Bronchial epithelial cell (primary cell): ENCODE measurements around the gene LRP1B. TPM values are rescaled to one million over a fixed set of nuclear protein-coding genes. Genes with fewer than 3 reads are reported as not detected.
"Not testable (repeated sequence)": the region's sequence is repeated elsewhere in the genome, so short reads cannot be mapped to it uniquely, and the experiment has no call there.

Source experiments
- DNase-seq: peaks from one replicate; pipeline ENCODE4 v3.0.0-alpha.2; 2010; ENCODE audit warnings: low read depth
- FAIRE-seq: peaks from 2 replicates; lab custom pipeline; 2011; peaks lifted over from hg19 to GRCh38; lab: Jason Lieb, UNC
- H3K27me3 ChIP-seq: 2 replicates; pipeline ENCODE4 v1.5.1; 2011; ENCODE audit warnings: low read length; ENCODE audit not compliant: control insufficient read depth, insufficient read depth
- H3K36me3 ChIP-seq: 2 replicates; pipeline ENCODE4 v1.5.1; 2011; ENCODE audit warnings: low read length; ENCODE audit not compliant: control insufficient read depth, insufficient read depth
- H3K4me3 ChIP-seq: 2 replicates; pipeline ENCODE4 v1.5.1; 2011; ENCODE audit warnings: mild to moderate bottlenecking, low read depth, low read length, control low read depth
- total RNA-seq: library from RNA; depleted of rRNA; stranded (reverse); fragments of >200 nt; gene quantifications from 2 replicates; pipeline ENCODE4 v1.2.1, GENCODE V29; 2014
- TF ChIP-seq, protein P1 (sequence below): IDR thresholded peaks from 2 replicates; pipeline ENCODE4 v1.5.1; 2011; ENCODE audit warnings: mild to moderate bottlenecking, moderate library complexity, low read length, control low read depth, inconsistent platforms; ENCODE audit not compliant: insufficient read depth, severe bottlenecking

LRP1B gene
- total RNA-seq, 1 donor from 2014 or later = under 0.01 TPM

DNA sequence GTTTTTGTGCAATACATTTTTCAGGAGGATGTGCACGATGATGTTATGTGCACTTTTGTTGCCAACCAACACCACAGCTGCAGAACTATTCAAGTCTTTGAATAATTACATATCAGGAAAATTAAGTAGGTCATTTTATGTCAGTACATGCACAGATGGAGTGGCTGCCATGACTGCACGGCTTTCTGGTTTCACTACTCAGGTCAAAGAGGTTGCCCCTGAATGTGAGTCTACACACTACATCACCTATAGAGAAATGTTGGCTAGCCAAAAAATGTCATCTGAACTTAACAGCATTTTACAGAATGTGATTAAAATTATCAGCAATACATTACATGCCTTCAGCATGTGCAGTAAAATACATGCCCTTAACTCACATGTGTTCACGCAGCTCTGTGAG lies 1713.3 kb downstream of the LRP1B start:
- H3K27me3 ChIP-seq = no peaks in the 10 kb centered on the region
- H3K36me3 ChIP-seq = no peaks in the 10 kb centered on the region
- TF ChIP-seq, protein P1, sequence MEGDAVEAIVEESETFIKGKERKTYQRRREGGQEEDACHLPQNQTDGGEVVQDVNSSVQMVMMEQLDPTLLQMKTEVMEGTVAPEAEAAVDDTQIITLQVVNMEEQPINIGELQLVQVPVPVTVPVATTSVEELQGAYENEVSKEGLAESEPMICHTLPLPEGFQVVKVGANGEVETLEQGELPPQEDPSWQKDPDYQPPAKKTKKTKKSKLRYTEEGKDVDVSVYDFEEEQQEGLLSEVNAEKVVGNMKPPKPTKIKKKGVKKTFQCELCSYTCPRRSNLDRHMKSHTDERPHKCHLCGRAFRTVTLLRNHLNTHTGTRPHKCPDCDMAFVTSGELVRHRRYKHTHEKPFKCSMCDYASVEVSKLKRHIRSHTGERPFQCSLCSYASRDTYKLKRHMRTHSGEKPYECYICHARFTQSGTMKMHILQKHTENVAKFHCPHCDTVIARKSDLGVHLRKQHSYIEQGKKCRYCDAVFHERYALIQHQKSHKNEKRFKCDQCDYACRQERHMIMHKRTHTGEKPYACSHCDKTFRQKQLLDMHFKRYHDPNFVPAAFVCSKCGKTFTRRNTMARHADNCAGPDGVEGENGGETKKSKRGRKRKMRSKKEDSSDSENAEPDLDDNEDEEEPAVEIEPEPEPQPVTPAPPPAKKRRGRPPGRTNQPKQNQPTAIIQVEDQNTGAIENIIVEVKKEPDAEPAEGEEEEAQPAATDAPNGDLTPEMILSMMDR = no peak
- FAIRE-seq (no peak), DNase-seq (no peak)
- no peak overlapping the region for H3K4me3 ChIP-seq

DNA sequence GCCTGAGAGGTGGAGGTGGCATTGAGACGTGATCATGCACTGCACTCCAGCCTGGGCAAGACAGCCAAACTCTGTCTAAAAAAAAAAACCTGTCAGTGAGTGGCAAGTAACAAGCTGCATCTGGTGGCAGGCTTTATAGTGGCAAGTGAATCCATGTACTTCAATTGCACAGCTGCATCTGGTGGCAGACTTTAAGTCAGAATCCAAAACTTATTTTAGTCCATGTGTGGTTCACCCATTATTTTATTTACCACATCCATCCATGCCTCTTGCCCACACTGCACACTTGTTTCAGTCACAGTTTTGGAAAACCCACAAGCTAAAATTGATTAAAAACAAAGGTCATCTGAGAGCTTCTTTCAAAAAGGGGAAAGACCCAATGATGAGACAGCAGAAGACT lies 1714.2 kb downstream of the LRP1B start:
- Histone ChIP-seq H3K4me3 (no peak overlapping the region), H3K36me3 (no peaks in the 10 kb centered on the region), H3K27me3 (no peaks in the 10 kb centered on the region)
- TF ChIP-seq, protein P1 = no peak
- DNase-seq (no peak), FAIRE-seq (no peak)

DNA sequence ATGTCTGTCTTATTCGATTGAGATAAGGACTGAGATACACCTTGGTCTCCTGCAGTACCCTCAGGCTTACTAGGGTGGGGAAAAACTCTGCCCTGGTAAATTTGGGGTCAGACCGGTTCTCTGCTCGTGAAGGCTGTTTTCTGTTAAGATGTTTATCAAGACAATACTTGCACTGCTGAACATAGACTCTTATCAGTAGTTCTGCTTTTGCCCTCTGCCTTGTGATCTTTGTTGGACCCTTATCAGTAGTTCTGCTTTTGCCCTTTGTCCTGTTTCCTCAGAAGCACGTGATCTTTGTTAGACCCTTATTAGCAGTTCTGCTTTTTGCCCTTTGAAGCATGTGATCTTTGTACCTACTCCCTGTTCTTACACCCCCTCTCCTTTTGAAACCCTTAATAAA lies 1715.8 kb downstream of the LRP1B start:
- not testable (repeated sequence) for FAIRE-seq, DNase-seq, H3K4me3 ChIP-seq, H3K36me3 ChIP-seq, H3K27me3 ChIP-seq

DNA sequence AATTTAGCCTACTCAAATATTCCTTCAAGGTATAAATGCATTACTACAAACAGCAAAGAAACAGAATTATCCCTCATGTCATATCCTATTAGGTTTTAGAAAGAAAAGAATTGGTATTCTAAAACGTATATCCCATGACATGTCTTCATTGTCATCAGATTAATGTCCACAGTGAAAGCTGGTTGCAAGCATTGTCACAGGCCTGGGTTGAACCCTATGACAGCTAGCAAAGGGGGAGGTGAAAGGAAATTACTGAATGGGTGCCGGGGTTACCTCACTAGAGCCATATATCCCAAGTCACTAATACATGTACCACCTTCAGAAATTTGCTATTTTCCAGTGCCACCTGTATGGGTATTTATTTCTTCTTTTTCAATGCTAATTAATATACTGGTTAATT lies 1720.1 kb downstream of the LRP1B start:
- TF ChIP-seq, protein P1 = no peak
- Histone ChIP-seq H3K27me3 (no peaks in the 10 kb centered on the region), H3K4me3 (no peak overlapping the region), H3K36me3 (no peaks in the 10 kb centered on the region)
- FAIRE-seq = no peak
- no peak for DNase-seq

DNA sequence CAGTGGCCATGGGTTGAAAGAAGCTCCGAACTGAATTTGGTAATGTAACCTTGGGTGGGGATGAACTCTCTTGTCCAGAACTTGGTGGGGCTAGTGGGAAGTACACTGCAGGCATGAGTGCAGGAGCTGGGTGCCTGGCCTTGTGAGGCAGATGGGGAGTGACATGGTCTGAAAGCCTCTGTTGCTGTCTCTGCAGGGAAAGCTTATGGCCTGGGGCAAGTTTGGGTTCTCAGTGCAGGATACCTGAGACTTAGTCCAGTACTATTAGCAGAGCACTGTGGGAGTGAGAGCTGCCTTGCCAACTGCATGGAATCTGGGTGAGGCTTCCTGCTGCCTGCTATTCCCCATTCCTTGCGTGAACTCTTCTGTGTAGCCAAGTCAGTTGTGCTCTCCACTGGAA lies 1729.8 kb downstream of the LRP1B start:
- H3K36me3 ChIP-seq = no peaks in the 10 kb centered on the region
- no peak for DNase-seq
- H3K4me3 ChIP-seq = no peak overlapping the region
- FAIRE-seq = no peak
- no peaks in the 10 kb centered on the region for H3K27me3 ChIP-seq
- TF ChIP-seq, protein P1 = no peak

DNA sequence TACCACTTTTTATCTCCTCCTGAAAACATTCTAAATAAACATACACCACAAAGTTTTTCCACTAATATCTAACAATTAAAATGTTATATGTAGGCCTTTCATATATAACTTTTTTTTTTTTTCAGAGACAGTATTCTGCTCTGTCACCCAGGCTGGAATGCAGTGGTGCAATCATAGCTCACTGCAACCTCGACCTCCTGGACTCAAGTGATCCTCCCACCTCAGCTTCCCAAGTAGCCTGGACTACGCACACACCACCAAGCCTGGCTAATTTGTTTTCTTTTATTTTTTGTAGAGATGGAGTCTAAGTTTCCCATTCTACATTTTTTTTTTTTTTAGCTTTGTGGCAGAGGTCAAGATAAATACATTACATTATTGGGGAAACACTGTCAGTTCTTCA lies 1738.0 kb downstream of the LRP1B start:
- DNase-seq (no peak), FAIRE-seq (no peak)
- Histone ChIP-seq H3K4me3 (no peak overlapping the region), H3K27me3 (no peaks in the 10 kb centered on the region), H3K36me3 (no peaks in the 10 kb centered on the region)
- TF ChIP-seq, protein P1 = no peak
